GM19238 (cell line): ENCODE measurements around the gene OSBPL6.
"Not testable (repeated sequence)": the region's sequence is repeated elsewhere in the genome, so short reads cannot be mapped to it uniquely, and the experiment has no call there.

Experiments
- DNase-seq: peaks from one replicate; pipeline ENCODE4 v3.0.0; 2011; ENCODE audit warnings: low spot score; ENCODE audit not compliant: insufficient read length

Gene OSBPL6

DNA sequence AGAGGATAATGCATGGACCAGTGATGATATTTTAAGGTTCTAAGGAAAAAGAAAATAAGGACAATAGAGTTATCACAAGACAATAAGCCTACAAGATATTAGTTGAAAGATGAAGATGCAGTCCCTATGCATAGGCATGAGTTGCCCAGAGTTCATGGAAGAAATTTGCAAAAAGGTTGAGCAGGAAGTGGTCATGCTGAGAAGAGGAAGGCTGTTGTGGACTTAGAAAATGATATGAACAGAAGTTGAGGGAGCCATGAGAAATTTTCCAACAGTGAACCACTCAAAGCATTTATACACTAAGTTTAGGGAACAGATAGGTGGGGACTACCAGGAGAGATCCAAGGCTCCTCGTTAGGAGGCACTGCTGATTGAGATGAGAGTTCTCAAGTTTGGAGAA, 3.5 kb downstream of the OSBPL6 start:
- no peak for DNase-seq

DNA sequence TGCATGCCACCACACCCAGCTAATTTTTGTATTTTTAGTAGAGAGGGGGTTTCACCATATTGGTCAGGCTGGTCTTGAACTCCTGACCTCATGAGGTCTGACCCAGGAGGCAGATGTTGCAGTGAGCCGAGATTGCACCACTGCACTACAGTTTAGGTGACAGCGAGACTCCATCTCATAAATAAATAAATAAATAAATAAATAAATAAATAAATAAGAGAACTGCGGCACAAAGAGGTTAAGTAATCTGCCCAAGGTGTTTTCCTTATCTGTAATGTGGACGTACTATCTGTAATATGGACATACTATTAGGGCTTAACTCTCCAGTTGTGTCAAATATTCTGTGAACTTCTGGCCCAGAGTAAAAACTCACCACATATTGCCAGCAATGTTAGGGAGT, 4.1 kb downstream of the OSBPL6 start:
- not testable (repeated sequence) for DNase-seq

DNA sequence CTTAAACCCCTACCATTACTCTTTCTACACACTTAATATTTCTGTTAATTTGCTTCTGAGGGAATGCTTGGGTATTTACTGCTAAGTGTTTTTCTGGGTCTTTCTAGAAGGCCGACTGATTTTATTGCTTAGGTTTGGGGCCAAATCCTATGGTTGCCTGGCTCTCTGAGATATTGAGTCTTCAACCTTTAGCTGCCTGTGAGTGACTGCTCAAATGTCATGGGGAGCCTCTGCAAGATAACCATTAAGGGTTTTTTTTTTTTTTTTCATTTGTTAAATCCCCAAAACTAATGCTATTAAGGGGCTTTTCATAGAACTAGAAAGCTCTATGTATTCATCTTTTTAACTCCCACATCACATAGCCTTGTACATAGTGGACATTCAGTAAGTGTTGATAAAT, 5.0 kb downstream of the OSBPL6 start:
- DNase-seq: no peak

DNA sequence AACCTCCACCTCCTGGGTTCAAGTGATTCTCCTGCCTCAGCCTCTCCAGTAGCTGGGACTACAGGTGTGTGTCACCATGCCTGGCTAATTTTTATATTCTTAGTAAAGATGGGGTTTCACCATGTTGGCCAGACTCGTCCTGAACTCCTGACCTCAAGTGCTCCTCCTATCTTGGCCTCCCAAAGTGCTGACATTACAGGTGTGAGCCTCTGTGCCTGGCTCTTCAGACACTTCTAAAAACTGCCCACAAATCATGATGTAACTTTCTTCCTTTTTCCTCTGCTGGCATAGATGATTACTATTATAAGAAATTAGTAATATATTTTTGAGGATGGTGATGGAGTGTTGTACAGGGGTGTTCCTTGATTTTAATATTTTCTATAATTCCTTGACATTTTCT, 6.0 kb downstream of the OSBPL6 start:
- no peak for DNase-seq

DNA sequence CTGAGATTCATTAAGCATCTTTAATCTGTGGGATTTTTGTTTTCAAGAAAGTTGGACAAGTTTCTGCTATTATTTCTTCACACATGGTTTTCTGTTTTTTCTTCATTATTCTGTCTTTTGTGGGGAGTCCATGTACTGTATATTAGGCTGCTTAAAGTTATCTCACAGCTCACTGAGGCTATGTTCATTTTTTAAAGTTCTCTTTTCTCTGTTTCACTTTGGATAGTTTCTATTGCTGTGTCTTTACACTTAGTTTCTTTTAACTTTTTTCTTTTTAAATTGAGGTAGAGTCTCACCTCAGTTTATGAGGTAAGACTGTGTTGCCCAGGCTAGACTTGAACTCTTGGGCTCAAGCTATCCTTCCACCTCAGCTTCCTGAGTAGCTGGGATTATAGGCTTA, 8.6 kb downstream of the OSBPL6 start:
- DNase-seq: no peak

DNA sequence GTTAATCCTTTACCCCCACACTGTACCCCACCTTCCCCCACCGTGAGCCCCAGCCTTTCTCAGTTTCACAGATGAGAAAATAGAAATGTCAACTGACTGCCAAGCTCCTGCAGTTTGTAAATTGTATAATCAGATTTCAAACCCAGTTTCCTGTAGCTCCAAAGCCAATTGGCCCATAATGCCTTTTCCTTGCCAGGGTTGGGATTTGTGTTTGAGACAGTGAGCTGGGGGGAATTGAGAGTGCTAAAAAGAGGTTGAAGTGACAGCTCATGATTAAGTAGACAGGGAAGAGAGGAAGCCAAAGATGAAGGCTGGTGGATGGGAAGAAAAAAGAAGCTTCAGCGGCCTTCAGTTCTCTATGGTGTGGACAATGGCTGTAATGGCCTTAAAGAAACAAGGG, 10.7 kb downstream of the OSBPL6 start:
- DNase-seq: no peak

DNA sequence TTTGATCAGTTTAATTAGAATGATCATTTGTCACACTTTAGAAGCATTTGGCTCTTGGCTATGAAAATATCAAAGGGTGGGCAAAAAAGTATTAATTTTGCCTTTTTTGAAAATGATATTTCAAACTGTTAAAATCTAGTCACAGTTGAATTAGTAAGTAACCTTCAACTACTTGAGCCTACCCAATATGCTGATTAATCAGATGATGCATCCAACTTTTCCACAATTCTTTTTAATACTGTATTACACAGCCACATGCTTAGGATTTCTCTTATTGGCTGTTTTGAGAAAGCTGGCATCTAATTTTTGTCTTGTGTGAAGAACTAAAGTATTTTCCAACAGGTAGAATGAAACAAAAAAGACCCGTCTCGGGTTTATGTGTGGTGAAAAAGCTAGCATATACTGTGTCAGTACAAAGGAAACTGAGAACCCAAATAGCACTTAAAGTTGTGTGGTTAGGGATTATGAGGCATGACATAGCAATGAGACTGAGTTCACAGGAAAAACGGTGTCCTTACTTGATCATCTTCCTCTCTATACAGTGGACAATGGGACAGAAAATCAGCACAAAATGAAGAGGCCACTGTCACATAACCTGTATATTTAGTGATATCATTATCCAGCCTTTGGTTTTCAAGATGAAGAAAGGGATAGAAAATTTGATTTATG, 11.7 kb downstream of the OSBPL6 start:
- no peak for DNase-seq

DNA sequence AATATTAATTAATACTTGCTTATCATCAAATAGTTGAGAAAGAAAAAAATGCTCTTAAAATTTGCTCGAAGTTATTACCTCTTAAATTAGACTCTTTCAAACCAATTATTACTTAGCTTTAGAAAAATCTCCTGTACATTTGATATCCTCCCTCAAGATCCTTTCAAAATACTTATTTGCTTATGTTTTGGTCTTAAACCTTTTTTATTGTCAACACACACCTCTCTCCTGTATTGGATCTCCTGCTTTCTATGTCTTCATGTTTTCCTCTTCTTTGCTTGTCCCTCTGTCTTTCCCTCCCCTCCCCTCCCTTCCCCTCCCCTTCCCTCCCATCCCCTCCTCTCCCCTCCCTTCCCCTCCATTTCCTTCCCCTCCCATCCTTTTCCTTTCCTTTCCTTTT, 14.0 kb downstream of the OSBPL6 start:
- no peak for DNase-seq

DNA sequence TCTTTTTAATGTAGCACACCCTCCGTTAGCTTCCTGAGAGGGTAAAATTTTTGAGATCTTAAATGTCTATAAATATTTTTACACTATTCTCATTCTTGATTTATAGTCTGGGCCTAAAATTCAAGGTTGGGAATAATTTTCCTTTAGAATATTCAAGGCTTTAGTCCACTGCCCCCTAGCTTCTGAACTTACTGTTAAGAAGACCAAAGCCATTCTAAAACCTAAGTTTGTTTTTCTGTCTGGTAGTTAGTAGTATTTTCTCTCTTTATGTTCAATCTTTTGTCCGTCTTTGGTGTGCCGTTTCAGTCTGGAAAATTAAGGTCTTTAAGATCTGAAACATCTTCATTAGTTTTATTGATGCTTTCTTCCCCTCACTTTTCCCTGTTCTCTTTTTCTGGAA, 14.5 kb downstream of the OSBPL6 start:
- no peak for DNase-seq

DNA sequence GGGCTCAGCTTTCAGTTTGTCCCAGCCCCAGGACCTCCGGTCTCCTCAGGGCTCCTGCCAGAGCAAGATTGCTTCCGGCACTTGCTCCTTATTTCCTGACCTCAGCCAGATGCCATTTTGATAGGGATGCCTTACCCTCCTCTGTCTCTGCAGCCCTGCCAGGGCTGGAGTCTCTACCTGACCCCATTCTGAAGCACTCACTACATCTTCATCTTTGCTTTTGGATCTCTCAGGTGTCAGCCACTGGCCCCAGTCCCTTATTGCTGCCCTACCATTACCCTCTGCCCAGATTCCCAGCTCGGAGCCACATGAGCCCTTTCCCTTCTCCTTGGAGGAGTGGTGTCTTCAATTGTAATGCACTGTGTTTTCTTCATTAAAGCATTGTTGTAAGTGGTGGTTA, 17.1 kb downstream of the OSBPL6 start:
- DNase-seq: no peak

DNA sequence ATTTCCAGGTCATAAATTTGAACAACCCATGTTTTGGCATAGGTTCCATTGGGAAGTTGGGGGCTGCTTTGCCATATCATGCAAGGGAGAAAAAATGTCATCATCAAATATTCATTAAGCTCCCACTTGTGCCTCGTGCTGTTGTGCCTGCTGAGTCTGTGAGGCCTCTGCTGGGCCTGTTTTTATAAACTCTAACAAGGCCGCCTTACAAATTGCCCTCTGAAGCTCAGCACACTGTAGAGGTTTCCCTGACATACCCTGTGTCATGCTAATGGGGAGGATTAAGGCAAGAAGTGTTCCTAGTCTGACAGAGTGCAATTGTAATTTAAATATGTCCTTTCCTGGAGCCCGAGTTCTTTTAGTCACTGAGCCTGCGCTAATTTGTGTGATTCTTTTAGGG, 17.6 kb downstream of the OSBPL6 start:
- DNase-seq: no peak

DNA sequence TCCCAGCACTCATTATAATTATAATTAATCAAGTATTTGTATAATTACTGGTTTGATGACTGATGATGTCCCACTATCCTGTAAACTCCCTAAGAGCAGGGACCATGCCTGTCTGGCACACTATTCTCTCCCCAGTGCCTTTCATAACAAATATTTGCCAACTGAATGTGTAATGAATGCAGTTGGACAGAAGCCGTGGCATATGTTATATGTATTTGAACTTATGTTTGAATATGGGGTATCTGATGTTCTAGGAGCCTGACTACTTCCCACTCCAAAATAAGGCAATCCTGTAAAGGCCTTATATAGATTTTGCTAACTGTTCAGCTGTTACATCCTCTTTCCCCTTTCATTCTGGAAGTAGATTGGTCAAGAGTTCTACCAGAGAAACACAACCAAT, 19.7 kb downstream of the OSBPL6 start:
- DNase-seq: no peak

DNA sequence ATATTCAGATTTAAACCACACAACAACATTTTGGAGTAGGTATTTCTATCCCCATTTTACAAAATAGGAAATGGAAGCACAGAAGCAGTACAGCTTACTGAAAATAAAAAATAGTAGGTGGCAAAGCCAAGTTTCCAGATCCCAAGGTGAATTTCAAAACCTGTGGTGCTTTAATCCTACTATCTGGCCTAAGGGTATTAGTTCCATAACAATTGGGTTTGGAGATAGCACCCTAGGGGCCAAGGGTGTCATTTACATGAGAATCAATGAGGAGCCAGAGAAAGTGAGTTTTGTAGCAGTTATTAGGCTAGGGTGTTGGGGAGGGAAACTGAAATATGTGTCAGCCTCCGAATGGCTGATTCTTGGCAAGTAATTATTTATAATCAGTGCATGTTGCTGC, 24.9 kb downstream of the OSBPL6 start:
- no peak for DNase-seq

DNA sequence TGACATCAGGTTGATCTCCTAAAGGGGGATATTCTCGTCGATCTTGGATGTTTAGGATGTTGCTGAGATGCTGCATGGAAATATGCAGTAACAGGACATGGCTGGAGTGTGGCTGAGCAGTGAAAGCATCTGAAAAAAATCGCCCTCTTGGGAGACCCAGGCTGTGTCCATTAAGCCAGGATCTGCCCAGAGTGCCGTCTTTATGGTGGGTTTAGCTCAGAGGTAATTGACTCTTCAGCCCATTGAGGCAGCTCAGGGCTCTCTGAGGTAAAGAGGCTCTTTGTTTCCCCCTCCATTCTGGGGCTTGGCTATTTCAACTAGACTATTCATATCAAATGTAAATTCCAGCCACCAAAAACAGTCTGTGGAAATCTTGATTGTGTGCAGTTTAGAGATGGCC, 26.5 kb downstream of the OSBPL6 start:
- DNase-seq: no peak

DNA sequence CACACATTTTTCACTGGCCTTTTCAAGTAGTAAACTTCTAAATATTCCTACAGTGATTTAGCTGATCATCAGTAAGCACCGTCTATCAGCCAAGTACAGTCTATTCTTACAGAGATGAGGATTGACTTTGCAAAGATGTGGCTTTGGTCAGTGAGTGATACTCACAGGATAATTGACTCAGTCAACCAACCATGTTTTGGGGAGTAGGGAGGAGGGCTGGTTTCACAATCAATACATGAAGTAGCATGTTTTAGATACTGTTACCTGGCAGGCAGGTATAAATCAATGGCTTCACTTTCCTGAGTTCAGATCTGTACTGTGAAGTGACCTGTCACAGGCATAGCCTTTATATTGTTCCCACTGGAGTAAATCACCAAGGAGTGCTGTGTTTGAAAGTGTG, 27.2 kb downstream of the OSBPL6 start:
- DNase-seq: no peak

DNA sequence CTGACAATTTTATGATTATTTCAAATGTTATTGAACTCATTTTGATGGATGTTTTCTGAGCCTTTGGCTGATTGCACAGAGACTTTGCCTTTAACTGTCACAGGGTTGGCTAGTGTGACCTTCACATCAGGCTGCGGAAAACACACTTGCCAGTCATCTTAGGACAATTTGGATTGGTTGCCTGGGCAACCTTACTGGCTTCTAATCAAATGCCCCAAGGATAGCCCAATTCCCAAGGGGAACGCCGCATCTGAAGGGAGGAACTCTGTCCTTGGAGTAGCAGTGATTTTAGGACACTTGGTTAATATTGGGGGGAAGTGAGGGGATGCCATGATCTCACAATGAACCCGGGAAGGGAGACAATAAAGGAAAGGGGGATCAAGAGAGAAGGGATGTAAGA, 29.5 kb downstream of the OSBPL6 start:
- no peak for DNase-seq

DNA sequence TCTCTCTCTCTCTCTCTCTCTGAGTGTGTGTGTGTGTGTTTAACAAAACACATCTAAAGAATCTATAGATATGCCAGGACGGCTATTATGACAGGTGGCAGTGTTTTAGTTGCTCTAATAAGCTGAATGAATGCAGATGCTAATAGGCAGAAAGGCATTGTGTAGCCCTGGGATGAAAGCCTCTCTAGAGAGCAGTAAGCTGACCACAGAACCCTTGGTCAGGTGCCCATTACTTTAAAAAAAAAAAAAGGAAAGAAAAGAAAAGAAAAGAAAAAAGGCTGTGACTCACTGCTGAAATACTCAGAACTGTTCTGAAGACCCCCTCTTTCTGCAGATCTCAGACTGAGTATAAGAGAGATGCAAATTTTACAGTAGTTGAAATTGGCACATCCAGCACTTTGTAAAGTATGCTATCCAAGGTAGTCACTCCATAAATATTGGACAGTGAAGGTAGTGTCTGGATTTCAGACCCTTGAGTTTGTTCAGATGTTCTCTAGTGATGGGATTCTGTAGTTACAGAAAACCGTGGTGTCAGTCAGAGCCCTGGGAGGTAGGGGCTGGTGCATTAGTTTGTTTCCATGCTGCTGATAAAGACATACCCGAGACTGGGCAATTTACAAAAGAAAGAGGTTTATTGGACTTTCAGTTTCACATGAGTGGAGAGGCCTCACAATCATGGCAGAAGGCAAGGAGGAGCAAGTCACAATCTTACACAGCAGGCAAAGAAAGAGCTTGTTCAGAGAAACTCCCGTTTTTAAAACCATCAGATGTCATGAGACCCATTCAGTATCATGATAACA, 30.9 kb downstream of the OSBPL6 start:
- no peak for DNase-seq

DNA sequence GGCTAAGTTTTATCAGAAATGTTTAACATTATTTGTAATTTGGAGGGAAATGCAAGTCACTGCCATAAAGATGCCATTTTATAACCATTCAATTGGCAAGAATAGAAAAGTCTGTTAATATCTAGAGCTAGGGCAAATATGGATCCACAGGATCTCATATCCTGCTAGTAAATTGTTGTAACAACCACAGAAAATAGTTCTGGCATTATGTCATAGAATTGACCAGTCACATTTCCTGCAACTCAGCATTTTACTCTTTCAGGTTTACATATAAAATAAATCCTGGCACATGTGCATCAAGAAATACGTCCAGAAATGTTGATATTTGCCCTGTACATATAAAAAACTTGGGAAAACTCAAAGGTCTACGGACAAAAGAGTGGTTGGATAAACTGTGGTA, 32.9 kb downstream of the OSBPL6 start:
- DNase-seq: no peak

DNA sequence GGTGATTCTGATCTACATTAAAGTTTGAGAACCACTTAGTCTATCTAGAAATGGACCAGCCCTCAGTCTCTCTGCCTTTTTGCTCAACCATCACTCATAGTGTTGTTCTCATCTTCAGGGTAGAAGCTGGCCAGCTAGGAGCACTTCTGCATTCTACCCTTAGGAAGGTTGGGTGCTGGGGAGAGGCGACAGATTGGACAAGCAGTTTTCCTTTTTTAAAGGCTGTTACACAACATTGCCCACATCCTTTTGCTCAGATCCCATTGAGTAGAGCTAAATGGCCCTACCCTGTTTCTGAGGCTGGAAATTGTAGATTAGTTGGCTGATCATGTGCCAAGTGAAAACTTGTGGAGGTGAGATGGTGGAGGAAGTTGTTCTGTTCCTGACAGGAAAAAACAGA, 35.6 kb downstream of the OSBPL6 start:
- DNase-seq: no peak

DNA sequence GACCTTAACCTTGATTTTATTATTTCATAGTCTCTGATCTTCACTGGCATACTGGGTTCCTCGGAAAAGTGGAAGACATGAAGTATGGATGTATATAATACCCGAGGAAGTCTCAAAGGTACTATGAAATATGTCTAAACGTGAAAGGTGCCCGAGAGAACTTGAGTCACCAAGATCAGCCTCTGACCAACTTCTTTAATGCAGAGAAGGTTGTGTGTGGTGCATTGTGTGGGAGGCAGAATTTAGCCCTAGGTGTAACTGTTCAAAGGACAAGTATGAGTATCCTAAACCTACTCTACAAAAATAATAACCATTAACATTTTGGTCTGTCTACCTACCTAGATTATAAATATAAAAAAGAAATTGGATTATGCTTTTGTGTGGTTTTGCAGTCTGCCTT, 36.1 kb downstream of the OSBPL6 start:
- no peak for DNase-seq

DNA sequence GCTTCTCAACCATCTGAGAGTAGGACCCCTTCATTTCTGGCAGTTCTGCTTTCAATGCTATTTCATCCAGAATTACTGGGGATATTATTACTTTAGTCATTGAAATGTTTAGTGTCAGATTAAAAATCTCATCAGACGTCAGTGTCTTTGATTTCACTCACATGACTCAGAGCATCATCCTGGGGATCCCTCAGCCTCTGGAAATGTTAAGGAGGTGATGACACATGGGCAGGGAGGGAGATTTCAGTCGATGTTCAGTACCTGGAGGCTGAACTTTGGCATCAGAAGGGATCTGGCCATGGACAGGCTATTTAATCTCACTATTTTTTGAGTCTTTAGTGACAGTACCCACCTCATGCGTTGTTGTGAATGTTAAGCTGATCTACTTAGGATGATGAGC, 39.1 kb downstream of the OSBPL6 start:
- DNase-seq: no peak

DNA sequence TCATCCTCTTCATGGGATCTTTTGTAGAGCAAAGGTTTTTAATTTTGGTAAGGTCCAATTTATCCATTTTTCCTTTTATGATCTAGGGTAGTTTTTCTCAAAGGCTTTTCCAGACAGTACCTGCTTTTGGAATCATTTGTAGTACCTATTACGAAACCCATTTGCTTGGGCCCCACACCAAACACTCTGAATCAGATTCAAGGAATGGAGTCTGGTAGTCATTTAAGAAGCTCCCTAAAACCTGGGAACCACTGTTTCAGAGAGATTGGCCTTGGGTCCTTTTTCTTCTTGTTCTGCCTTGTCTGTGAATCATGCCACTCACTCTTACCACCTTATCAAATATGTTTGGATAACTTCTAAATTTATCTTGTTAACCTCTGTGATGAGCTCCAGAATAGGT, 40.3 kb downstream of the OSBPL6 start:
- DNase-seq: no peak

DNA sequence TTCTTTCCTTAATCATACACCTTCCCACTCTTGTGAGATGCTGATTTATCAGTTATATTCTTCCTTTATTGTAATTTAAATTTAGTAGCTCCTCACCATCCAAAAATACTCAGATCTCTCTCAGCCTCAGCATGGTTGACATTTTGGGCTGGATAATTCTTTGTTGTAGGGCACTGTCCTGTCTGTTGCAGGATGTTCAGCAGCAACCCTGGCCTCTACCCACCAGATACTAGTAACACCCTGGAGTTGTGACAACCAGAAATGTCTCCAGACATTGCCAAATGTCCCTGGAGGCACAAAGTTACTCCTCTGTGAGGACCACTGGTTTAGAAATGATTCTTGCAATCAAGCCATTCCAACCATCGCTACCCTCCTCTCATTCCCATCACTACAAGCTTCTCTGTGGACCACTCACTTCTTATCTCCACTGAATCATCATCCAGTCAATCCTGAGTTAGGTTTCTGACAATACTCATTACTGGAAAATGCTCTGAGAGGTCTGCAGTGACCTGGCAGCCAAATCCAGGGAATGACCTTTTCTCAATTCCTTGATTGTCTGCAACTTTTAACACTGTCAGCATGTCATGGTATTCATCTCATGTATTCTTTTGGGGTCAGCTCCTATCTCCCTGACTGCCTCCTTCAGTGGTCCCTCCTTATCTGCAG, 43.3 kb downstream of the OSBPL6 start:
- no peak for DNase-seq
